GM19397 (cell line): ENCODE measurements around the gene TMEM41B.

Experiments
- ATAC-seq: cut with Tn5 transposase; IDR thresholded peaks from one replicate; pipeline ENCODE4 v1.9.1; 2021; ENCODE audit warnings: mild to moderate bottlenecking, moderate library complexity; ENCODE audit not compliant: unreplicated experiment

Gene TMEM41B

GRCh38 chr11:9310485-9311090 lies 3.8 kb downstream of the TMEM41B start:
- ATAC-seq, result no peak

- no peak for ATAC-seq
These were observed 10.2 kb downstream of the TMEM41B start for GRCh38 chr11:9304178-9304577.

GRCh38 chr11:9302448-9302847 lies 11.9 kb downstream of the TMEM41B start:
- ATAC-seq, result no peak

DNA sequence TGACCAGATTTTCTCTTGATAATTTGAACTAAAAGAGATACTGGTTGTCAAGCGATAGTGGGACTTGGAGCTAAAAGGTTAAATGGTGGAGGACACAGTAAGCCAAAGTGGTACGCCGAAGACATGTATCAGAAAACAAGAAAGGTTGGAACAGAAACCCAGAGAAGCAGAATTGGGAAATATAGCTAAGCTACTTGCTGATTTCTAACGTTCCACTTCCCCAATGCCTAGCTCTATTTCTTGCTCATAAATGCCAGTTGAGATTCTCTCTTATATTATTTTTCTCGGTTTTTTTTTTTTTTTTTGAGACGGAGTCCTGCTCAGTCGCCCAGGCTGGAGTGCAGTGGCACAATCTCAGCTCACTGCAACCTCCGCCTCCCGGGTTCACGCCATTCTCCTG lies 12.7 kb downstream of the TMEM41B start:
- ATAC-seq, result no peak

- ATAC-seq, result no peak
These were observed 20.7 kb downstream of the TMEM41B start for GRCh38 chr11:9293646-9294045.

- ATAC-seq, result no peak
These were observed 28.4 kb downstream of the TMEM41B start for GRCh38 chr11:9285850-9286587.

DNA sequence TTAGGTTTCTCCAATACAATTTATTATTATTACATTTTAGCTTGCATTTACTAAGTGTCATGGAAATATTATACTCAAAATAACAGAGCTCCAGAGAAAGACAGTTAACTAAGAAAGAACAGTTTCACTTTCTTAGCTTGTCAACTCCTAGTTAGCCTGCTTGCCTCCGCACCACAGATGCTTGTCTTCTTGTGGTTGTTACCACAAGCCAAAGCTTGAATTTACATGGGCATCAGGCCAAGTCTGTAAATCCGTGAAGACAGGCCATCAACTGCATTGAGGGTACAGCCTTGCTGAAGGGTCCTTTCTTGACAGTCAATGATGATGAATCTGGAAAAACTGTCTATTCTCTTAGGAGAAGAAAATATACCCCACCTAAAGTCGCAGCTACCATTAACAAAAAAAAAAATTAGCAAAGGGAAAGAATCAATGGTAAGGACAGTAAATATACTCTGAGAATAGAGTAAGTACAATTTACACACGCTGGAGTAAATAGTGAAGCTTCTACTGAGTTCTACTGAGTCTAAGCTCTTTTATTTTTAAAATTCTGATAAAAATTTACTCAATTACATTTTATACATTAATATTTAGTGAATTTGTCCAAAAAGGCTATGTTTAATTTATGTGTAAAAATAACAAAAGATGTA lies 33.6 kb downstream of the TMEM41B start:
- peak; percentile 93 for ATAC-seq

GRCh38 chr11:9277176-9277575 lies 37.2 kb downstream of the TMEM41B start:
- no peak for ATAC-seq

DNA sequence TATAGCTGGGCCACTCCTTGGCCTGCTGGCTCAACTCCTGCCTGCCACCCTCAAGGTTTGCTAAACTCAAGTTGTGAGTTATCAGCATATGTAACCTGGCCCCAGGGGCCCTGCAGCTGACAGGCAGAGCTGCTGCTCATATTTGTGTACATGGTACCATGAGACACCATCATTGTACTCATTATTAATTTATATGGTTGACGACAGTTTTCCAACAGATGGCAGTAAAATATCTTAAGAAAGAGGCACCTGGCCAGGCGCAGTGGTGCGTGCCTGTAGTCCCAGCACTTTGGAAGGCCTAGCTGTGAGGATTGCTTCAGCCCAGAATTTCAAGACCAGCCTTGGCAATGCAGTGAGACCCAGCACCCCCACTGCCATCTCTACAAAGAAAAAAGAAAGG lies 37.8 kb downstream of the TMEM41B start:
- no peak for ATAC-seq

- ATAC-seq, result no peak
These were observed 39.7 kb downstream of the TMEM41B start for GRCh38 chr11:9274499-9275258.

DNA sequence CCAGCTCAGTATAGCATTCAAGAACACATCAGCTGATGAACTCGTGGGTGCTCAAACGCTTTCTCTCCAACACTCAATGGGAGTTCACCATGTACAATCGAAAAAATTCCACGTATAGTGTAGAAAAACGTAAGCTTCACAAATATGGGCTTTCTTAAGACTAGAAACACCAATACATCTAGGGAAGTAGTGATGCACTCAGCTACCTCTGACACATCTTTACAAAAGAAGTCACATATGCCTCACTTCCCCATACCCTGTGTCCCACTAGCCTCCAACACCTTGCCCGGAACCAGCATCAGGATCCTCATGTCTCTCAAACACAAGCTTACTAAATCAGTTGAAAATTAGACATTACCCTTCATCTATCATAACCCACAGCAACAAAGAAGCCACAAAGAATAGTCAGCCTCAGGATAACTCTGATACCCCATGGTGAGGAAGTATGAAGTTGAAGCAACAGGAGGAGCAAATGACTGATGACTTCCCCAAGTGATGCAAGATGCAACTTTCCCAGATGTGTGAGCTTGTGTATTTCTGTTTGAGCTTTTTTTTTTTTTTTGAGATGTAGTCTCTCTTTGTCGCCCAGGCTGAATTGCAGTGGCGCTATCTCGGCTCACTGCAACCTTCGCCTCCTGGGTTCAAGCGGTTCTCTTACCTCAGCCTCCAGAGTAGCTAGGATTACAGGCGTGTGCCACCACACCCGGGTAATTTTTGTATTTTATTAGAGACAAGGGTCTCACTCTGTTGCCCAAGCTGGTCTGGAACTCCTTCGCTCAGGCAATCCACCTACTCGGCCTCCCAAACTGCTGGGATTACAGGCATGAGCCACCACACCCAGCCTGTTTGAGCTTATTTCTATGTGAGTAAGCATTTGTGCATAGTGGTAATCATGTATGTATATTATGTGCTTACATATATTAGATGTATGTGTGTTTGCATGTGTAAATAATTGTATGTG lies 40.7 kb downstream of the TMEM41B start:
- no peak for ATAC-seq

- ATAC-seq, result no peak
These were observed 44.8 kb downstream of the TMEM41B start for GRCh38 chr11:9269492-9270013.

DNA sequence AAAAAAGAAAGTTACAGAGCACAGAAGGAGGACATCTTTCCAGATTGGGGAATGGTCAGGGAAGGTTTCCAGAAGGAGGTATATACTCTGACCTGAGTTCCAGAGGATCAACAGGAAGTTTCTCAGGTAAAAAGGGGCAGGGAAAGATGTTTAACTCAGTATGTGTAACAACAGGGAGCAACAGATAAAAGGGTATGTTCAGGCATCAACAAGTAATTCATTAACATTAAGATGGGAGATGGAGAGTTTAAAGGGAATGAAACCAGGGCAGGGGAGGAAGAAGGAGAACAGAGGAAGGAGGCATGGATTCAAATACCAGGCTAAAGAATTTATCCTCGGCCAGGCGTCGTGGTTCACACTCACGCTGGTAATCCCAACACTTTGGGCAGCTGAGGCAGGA lies 46.7 kb downstream of the TMEM41B start:
- ATAC-seq, result no peak

DNA sequence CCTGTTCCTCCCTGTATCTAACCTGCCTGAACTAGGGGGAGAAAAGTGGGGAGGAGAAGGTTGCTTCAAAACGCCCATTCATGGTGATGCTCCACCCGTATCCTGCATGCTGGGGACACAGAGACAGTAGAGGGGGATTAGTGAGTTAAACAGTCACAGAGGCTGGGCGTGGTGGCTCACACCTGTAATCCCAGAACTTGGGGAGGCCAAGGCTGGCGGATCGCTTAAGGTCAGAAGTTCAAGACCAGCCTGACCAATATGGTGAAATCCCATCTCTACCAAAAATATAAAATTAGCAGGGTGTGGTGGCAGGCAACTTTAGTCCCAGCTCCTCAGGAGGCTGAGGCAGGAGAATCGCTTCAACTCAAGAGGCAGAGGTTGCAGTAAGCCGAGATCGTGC lies 47.5 kb downstream of the TMEM41B start:
- ATAC-seq, result no peak

- no peak for ATAC-seq
These were observed 48.2 kb downstream of the TMEM41B start for GRCh38 chr11:9266132-9266736.

GRCh38 chr11:9265211-9266131 lies 48.9 kb downstream of the TMEM41B start, which contains the start of gene DENND5A:
Gene DENND5A (minus strand): TSS chr11:9265350. CDS start chr11:9265069, 281 bp downstream.
- peak; percentile 50 for ATAC-seq

GRCh38 chr11:9264316-9265210 lies 49.8 kb downstream of the TMEM41B start:
- peak; percentile 19 for ATAC-seq
